ENCODE measurements around the gene NFATC1. TPM values are rescaled to one million over a fixed set of nuclear protein-coding genes. Genes with fewer than 3 reads are reported as not detected.

Gene NFATC1
- total RNA-seq, 2 experiments from 2014 or later = 73.6 to 73.8 TPM

- ChIA-PET CTCF (no interaction called here), POLR2A (no interaction called here)
Measured at GRCh38 chr18:79567481-79568147, 171.9 kb downstream of the NFATC1 start.

GRCh38 chr18:79568543-79569205 lies 172.9 kb downstream of the NFATC1 start:
- POLR2A ChIA-PET = no interaction called here
- CTCF ChIA-PET = no interaction called here

- ChIA-PET CTCF (no interaction called here), POLR2A (no interaction called here)
Measured at GRCh38 chr18:79569720-79570119, 174.0 kb downstream of the NFATC1 start.

- POLR2A ChIA-PET = no interaction called here
- CTCF ChIA-PET = no interaction called here
Measured at GRCh38 chr18:79570266-79571201, 174.8 kb downstream of the NFATC1 start.

GRCh38 chr18:79571211-79572092 lies 175.7 kb downstream of the NFATC1 start:
- POLR2A ChIA-PET = no interaction called here
- CTCF ChIA-PET = no interaction called here

GRCh38 chr18:79572093-79572780 lies 176.5 kb downstream of the NFATC1 start:
- CTCF ChIA-PET = no interaction called here

GRCh38 chr18:79572848-79573451 lies 177.2 kb downstream of the NFATC1 start:
- CTCF ChIA-PET = no interaction called here
- POLR2A ChIA-PET = no interaction called here

More at GRCh38 chr18:79572093-79572780, 176.5 kb downstream of the NFATC1 start:
- POLR2A ChIA-PET = no interaction called here

GRCh38 chr18:79573921-79574491 lies 178.3 kb downstream of the NFATC1 start:
- POLR2A ChIA-PET = no interaction called here
- CTCF ChIA-PET = no interaction called here

GRCh38 chr18:79574938-79575525 lies 179.3 kb downstream of the NFATC1 start:
- CTCF ChIA-PET = no interaction called here
- POLR2A ChIA-PET = interaction anchor here (0.6 kb wide), 1 partner anchor 51 kb away, joined by 3 read pairs; no protein-coding TSS in a partner anchor

- ChIA-PET CTCF (no interaction called here), POLR2A (no interaction called here)
Measured at GRCh38 chr18:79575891-79576685, 180.4 kb downstream of the NFATC1 start.

- CTCF ChIA-PET = no interaction called here
- POLR2A ChIA-PET = no interaction called here
Measured at GRCh38 chr18:79576686-79577351, 181.1 kb downstream of the NFATC1 start.

- CTCF ChIA-PET = no interaction called here
- POLR2A ChIA-PET = no interaction called here
Measured at GRCh38 chr18:79577451-79578395, 182.0 kb downstream of the NFATC1 start.

GRCh38 chr18:79578396-79579260 lies 182.9 kb downstream of the NFATC1 start:
- POLR2A ChIA-PET = no interaction called here
- CTCF ChIA-PET = interaction anchor here (0.7 kb wide), 1 partner anchor 15 kb away, joined by 3 read pairs; no protein-coding TSS in a partner anchor
